Stimulated activated naive CD4-positive, alpha-beta T cell treated with Interleukin-2 at 50 U/mL for 16 hours (primary cell): Measurements from ENCODE around the gene MCTP2.
"Not testable (repeated sequence)": the region's sequence is repeated elsewhere in the genome, so short reads cannot be mapped to it uniquely, and the experiment has no call there.

Experiments used
- DNase-seq: peaks from one replicate; lab custom pipeline; 2025; lab: John Stamatoyannopoulos, UW

The MCTP2 gene

DNA sequence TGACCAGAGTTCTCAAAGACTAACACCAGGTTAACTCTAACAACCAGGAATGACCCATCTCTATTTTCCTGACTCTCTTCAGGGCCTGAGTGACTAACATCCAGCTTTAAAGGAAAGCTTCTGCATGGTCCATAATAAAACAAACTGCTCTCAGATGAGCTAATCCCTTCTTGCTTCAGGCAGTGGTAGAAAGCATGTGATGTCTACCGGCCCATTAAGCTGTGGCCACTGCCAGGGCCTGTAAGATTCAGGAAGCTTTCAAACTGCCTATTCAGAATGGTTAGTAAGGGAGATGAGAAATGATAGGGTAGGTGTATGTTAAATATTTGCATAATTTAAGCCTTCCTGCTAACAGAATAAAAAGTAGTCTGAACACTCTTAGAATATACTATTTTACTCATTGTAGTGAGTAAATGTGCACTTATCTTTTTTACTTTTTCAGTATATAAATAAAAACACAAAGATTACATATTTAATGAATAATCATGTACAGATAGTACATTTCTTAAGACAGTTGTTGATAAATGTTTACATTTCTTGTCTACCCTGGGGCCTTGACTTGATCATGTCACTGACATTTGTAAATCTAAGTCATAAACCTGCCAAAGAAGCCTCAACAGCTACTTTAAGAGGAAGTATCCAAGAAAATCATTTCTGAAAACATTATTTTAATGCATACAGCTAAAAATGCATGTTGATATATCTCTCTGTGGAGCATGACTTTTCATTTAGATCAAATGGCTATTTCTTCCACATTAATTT, 222.0 kb downstream of the MCTP2 start:
- no peak for DNase-seq

DNA sequence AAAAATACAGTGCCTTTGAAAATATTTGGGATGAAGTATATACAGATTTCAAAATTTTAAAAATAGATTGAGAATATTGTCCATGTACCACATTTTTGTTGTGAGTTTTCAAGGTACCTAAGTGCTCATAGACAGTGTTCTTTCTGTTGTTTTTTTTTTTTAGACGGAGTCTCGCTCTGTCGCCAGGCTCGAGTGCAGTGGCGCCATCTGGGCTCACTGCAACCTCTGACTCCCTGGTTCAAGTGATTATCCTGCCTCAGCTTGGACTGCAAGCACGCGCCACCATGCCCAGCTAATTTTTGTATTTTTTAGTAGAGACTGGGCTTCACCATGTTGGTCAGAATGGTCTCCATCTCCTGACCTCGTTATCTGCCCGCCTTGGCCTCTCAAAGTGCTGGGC, 223.9 kb downstream of the MCTP2 start:
- DNase-seq: no peak

DNA sequence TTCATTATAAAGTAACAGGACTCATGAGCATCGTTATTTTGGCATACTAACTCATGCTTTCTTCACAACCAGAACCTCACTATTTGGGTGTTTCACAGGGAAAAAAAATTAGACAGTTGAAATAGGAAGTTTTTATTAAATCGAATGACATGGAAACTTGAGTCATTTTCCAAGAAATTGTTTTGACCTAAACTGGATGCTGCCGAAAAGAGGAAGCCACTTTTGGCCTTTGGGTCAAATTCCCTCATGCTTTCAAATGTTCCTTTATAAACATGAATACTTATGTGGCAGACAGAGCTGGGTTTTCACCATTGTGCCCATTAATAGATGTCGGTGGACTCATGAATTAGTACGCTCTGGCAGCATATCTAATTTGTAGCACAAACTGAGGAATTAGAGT, 224.9 kb downstream of the MCTP2 start:
- no peak for DNase-seq

DNA sequence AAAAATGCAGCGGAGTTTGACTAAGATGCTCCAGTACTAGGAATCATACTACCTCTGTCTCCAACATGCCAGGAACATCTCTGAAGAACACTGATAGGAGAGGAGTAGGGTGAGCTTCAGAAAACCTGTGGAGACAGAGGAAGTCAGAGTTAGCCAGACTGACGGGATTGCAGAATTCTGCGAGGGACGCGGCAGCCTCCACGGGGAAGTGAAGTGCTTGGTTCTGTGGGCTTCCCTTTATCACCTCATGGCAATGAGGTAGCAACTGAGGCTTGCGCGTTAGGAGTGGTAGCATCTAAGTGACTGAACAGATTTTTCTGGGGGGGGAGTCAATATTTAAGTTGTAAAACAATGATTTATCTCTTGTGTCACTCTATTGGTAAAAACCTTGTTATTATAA, 226.3 kb downstream of the MCTP2 start:
- DNase-seq: no peak

DNA sequence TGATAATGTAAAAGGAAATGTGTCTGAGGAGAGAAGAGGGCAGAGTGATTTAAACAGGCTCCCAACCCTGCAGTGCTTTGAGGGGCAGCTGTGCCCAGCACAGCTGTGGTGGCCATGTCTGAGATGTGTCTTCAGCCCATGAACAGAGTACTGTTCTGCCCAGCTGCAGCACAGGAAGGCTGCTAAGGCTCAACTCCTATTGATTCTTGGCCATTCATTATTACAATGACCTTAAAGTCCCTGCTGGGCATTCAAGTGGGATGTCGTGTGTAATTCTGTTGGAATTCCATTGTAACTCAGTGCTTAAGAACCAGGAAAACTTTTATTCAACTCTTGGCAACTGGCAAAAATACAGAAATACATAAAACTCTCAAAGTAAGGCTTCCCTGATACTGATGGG, 229.3 kb downstream of the MCTP2 start:
- no peak for DNase-seq

DNA sequence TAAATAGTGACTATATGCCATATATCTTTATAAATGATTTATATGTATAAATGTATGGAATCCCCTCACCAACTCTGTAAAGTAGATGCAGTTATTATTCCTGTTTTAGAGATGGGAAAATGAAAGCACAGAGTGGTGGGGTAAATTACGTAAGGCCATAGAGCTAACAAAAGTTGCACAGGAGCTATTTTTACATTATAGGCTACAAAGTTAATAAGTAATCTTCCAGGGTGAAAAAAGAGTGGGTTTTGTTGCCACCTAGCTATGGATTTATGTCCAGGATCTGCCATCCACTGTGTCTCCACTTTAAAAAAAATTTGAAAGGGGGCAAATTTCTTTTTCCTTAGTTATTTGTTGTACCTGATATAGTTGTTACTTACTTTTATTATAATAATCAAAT, 235.7 kb downstream of the MCTP2 start:
- DNase-seq: no peak

DNA sequence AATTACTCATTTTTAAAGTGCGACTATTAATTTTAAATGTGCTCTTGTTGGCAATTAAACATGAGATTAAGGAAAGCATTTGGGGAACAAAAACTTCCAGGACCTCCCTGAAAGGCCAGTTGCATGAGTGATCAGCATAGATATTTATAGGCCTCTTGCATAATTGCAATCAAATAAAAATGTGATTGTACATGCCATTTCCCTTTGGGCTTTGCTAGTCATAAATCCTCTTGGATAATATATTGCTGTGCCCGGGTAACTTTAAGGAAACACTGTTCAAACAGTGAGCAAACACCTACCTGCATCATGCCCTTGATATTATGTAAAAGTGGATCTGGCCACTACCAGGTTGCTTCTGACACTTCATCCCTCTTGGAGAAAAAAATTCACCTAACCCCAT, 239.1 kb downstream of the MCTP2 start:
- no peak for DNase-seq

DNA sequence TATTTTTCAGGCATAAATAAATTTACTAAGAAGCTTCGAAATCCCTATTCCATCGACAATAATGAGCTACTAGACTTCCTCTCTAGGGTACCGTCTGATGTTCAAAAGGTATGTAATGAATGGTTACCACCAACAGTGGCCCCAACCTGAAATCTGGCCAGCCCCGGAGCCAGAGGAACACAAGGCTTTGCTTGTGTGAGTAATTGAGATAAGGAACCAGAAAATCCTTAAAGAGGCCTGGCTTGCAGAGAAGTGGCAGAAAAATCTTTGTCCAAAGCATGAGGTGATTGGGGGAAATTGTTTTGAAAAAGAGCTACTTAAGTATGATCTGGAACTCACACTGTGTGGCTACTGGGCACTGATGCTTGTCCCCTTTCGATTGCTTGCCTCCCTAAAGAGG, 245.3 kb downstream of the MCTP2 start:
- no peak for DNase-seq

DNA sequence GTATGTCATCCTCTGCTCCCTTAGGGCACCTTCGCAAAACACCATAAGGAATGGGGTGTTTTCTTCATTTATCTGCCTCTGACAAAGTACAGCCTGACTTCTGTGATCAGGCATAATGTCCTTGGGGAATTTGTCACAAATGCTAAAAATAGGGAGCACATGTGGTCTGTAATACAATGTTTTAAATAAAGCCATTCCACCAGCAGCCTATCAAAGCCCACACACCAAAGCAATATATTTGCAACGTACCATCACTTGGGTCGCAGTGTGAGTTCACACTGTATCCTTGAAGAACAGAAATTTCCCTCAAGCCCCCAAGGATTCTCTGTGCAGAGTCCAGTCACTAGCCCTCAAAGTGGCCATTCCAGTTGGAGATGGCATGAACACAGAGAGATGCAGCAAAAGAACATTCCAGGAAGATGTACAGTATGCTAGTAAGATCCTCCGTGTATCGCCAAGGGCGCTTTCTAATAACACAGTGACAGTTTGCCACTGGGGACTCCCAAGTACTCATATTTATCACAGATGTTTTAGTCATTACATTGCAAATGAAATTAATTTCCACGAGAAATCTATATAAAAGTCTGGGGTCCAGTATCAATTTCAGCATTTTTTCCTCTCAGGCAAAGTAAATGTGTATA, 246.7 kb downstream of the MCTP2 start:
- DNase-seq: no peak

DNA sequence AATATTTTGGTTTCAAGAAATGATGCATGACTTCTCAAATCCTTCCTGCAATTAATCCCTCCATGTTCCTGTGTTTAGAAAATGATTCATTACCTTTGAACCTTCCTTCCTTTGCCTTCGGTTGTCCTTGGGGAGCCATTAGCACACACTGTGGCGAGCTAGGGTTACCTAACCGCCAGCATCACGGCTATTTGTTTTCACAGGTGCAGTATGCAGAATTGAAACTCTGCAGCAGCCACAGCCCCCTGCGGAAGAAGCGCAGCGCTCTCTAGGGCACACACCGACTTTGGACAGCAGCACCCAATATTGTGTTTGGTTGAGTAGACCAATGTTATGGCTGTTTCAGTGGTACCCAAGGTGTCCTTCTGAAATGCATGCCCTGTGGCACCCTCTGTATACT, 247.4 kb downstream of the MCTP2 start:
- no peak for DNase-seq

DNA sequence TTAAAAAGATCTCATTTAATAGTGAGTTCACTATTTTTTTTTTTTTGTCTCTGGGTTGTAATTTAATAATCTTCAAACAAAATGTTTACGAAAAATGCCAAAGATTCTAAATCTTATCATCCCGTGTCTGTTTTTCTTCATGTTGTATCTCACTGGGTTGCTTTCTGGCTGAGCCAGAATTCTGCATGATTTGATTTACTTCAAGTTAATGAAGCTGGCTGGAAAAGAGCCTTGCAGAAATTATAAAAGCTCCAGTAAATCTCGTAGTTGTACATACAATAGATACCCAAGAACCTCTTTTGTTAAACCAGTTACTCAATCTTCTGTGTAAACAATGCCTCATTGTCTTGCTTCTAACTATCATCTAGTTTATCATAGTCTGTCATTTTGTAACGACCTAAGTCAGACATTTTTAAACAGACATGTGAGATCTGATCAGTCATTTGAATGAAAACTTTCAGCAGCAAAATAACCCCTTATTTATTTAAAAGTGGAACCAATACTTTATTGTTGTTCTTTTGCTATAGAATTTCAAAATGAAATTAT, 249.0 kb downstream of the MCTP2 start:
- DNase-seq: no peak

DNA sequence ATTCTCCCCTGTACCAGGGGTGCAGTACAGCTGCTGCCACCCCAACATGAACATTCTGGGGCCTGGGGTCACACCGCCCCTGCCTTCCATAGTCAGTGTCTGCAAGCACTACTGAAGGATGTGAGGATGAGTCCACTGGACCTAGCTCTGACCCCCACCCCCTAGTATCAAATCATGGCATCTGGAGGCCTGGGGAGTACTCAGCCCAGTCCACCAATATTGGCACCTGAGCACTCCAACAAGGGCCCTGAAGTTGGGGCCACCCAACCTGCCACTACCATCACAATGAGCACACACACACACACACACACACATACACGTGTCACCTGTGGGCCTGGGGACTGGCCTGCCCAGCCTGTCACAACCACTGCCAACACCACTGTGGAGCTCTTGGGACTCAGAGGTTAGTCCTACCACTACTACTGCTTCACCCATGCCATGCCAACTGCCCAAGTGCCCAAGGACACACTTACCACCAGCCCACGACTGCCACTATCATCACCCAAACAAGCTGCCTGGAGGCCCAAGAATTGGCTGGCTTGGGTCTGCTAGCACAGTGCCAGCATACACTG, 253.9 kb downstream of the MCTP2 start:
- DNase-seq: no peak

DNA sequence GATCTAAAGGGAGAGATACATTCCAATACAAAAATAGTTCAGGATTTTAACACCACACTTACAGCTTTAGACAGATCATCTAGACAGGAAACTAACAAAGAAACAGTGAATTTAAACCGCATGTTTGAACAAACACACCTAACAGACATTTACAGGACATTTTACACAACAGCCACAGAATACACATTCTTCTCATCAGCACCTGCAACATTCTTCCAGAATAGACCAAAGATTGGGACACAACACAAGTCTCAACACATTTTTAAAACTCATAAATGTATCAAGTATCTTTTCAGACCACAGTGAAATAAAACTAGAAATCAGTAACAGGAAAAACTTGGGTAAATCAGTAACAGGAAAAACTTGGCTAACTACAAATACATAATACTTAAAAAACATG, 256.3 kb downstream of the MCTP2 start:
- no peak for DNase-seq

DNA sequence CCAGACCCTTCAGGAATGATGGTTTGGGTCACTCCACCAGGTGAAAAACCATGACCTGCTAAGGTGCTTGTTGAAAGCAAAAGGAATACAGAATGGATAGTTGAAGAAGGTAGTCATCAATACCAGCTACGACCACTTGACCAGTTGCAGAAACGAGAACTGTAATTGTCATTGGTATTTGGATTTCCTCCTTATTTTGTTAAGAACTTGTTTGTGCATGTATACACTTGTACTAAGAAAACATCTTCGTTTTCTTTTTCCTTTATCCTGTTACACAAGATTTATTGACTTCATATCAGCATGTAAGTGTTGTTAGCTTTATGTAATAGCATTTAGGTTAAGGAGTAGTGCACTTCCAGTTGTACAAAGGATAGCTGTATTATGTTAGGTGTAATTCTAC, 261.8 kb downstream of the MCTP2 start:
- DNase-seq: no peak

DNA sequence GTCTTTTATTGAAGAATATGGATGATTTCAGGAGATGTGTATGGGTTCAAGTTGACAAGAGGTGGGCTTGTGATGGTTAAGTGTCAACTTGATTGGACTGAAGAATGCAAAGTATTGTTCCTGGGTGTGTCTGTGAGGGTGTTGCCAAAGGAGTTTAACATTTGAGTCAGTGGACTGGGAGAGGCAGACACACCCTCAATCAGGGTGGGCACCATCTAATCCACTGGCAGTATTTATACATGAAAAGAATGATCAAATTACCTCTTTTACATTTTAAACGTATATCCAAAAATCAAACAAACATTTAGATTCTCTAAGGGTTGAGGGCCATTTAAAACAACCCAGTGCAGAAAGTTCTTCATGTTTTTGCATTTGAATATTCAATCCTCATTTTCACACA, 262.2 kb downstream of the MCTP2 start:
- DNase-seq: not testable (repeated sequence)

DNA sequence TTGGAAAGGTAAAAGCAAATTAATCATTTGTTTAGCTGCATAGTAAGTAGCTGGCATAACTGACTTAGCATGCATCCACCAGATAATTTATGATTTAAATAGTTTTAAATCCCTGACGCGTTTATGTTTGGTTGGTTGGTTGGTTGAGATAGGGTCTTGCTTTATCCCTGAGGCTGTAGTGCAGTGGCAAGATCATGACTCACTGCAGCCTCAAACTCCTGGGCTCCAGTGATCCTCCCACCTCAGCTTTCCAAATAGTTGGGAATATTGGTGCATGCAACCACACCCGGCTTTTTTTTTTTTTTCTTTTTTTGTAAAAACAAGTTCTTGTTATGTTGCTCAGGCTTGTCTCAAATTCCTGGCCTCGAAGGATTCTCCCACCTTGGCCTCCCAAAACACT, 263.4 kb downstream of the MCTP2 start:
- no peak for DNase-seq

DNA sequence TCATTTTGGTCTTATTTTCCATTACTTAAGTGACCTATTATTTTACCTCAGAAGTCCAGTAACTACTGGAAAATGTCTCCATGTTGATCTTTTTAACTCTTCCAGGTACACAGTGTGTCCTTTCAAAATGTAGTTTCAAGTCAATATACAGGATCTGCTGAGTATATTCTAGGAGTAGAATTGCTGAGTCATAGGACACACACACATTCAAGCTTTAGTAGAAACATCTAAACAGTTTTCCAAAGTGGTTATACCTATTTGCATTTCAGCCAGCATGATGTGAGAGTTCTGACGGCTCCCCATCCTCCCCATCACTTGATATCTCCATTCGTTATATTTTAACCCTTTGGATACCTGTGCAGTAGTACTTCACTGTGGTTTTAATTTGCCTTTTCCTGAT, 271.9 kb downstream of the MCTP2 start:
- no peak for DNase-seq

DNA sequence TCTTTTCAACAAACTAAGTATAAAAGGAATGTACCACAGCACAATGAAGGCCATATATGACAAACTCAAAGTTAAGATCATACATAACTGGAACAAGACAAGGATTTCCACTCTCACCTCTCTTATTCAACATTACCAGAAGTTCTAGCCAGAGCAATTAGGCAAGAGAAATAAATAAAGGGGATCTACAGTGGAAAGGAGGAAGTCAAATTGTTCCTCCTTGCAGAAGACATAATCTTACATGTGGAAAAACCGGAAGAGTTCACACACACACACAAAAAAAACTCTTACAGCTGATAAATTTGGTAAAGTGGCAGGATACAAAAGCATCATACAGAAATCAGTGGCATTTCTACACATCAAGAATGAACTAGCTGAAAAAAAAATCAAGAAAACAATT, 277.9 kb downstream of the MCTP2 start:
- no peak for DNase-seq

DNA sequence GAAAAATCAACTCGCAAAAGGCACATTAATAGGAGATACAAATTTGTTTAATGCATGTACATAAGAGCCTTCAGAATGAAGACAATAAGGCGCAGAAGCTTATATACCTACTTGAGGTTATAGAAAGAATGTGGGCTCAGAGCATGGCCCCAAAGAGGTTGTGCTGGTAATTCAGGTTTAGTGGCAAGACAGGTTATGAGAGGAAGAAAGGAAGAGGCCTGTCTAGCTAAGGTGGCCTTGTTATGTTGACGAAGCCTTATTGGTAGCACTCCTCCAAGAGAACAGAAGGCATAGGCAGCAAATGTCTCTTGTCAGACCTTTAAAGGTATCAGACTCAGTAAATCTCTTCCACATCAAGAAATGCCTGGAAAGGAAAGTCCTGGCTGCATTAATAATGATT, 290.8 kb downstream of the MCTP2 start:
- no peak for DNase-seq

DNA sequence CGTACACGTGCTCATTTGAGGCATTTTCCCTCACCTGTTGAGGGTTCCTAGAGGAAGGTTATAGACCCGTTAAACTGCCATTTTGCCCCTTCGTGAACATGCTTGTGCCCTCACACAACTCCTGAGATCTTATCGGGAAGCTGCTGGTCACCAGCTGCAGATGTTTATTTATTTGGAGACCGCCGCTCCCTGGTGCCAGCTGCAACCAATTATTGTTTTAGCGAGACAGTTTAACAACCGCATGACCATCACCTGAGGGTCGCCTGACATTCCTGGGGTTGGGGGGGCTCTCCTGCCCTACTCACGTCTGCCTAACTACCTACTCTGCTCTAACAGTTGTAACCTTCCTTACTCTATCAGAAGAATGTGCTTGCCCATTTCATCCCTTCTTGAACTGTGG, 292.5 kb downstream of the MCTP2 start:
- no peak for DNase-seq

DNA sequence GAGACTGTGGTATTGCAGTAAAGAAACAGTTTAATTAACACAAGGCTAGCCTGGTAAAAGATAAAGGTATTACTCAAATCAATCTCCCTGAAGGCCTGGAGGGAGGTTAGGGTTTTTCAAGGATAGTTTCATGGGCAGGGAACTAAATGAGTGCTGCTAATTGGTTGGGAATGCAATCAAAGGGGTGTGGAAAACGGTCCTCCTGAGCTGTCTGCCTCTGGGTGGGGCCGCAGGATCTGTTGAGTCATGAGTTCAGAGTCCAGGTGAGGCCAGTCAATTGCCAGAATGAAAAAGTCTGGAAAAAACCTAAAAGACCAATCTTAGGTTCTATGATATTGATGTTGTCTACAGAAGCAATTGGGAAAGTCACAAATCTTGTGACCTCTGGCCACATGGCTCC, 293.2 kb downstream of the MCTP2 start:
- no peak for DNase-seq

DNA sequence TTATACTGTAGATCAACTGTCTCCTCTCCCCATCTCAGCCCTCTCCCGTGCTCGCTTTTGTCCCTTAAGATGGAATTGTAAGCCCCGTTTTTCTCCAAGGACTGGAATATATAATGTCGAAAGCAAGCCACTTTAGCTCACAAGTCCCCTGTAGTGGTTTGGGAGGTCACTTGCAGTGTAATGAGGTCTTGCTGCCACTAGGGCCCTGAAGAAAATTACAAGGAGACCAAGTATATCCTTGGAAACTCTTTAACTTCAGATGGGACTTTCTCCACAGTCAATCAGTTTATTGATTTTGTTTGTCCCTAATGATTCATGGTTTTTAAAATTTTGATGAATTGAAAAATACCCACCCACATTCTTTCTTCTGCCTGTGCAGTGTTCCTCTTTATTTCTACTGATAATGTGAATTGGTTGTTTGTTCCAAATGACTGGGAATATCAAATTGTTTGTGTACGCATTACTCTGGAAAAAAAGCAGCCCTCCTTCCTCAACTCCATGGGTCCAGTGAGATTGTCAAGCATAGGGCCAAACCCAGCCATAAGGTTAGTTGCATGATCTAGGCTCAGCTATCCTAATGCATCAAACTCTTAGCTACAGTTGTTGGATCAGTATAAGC, 294.8 kb downstream of the MCTP2 start:
- no peak for DNase-seq

DNA sequence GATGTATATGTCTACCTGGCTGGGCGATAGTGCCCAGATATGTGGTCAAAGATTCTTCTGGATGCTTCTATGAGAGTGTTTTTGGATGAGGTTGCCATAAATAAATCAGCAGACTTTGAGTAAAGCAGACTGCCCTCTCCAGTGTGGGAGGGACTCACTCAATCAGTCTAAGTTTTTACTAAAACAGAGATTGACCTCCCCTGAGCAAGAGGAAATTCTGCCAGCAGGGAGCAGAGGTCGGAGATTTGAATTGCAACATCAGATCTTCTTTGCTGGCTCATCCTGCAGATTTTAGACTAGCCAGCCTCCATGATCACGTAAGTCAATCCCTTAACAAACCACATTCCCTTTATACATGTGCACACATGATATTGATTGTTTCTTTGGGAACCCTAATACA, 300.9 kb downstream of the MCTP2 start:
- no peak for DNase-seq
